Panc1 (cell line): Measurements from ENCODE around the gene TTC34. TPM values are rescaled to one million over a fixed set of nuclear protein-coding genes. Genes with fewer than 3 reads are reported as not detected.
"Not testable (repeated sequence)": the region's sequence is repeated elsewhere in the genome, so short reads cannot be mapped to it uniquely, and the experiment has no call there.

Source experiments
- ATAC-seq: fragments of 200-7000 bp; cut with Tn5 transposase; 2 replicates; pipeline ENCODE4 v1.9.1; 2020; ENCODE audit warnings: mild to moderate bottlenecking, moderate library complexity
- BruUV-seq: library from RNA; stranded (reverse); fragments of 400-500 nt; replicated peaks from 2 replicates; lab custom pipeline; 2021; lab: Mats Ljungman, UMichigan
- CTCF ChIA-PET: fragments of 300-600 bp; sonication (Branson Sonifier 250); formaldehyde crosslinking; loops from one replicate; lab custom pipeline; 2022; ENCODE audit warnings: antibody characterized with exemption; lab: Charles Lee
- POLR2A ChIA-PET: fragments of 300-600 bp; sonication (Branson Sonifier 250); formaldehyde crosslinking; loops from one replicate; lab custom pipeline; 2022; ENCODE audit warnings: antibody characterized with exemption; lab: Charles Lee
- DNase-seq: peaks from one replicate; pipeline ENCODE4 v3.0.0-alpha.2; 2010; ENCODE audit warnings: low read depth, low spot score
- H3K27ac ChIP-seq: 2 replicates; pipeline ENCODE4 v1.5.1; 2011; ENCODE audit warnings: mild to moderate bottlenecking, low read length, inconsistent platforms
- H3K27me3 ChIP-seq: fragments of 200-500 bp; sonication (Bioruptor generic); 2 replicates; pipeline ENCODE4 v1.6.0; 2014; ENCODE audit warnings: low read length, inconsistent platforms; ENCODE audit not compliant: control insufficient read depth, insufficient read depth
- H3K36me3 ChIP-seq: fragments of 200-500 bp; sonication (Bioruptor generic); 2 replicates; pipeline ENCODE4 v1.5.1; 2014; ENCODE audit warnings: inconsistent platforms, mild to moderate bottlenecking, low read length, moderate library complexity; ENCODE audit not compliant: control insufficient read depth, insufficient read depth
- H3K4me1 ChIP-seq: 2 replicates; pipeline ENCODE4 v1.5.1; 2011; ENCODE audit warnings: inconsistent platforms, mild to moderate bottlenecking, low read length, moderate library complexity; ENCODE audit not compliant: control insufficient read depth, insufficient read depth
- H3K4me3 ChIP-seq, 2 experiments: 2 replicates each; pipeline ENCODE4 v1.5.1; 2011 to 2012; ENCODE audit warnings: low read depth in 2 of 2, low read length in 2 of 2, mild to moderate bottlenecking in 2 of 2, inconsistent platforms in 1 of 2, moderate library complexity in 1 of 2
- H3K9me3 ChIP-seq: fragments of 200-500 bp; sonication (Bioruptor generic); 2 replicates; pipeline ENCODE4 v1.5.1; 2014; ENCODE audit warnings: low read depth, mild to moderate bottlenecking, inconsistent platforms, low read length, moderate library complexity; ENCODE audit not compliant: control insufficient read depth, insufficient read depth
- in situ Hi-C: cut with HindIII; loops from 2 replicates; pipeline ENCODE4 v1.10.0; 2016; ENCODE audit warnings: low sequenced_read_pairs, low pct_unique_long_range_greater_than_20kb
- intact Hi-C: fragments of 100-400 bp; cut with micrococcal nuclease; formaldehyde crosslinking; loops from one replicate; pipeline ENCODE4 v1.10.0; 2022; ENCODE audit not compliant: unreplicated experiment
- total RNA-seq: library from RNA; stranded (reverse); gene quantifications from one replicate; pipeline ENCODE4 v1.2.1, GENCODE V29; 2021; ENCODE audit not compliant: unreplicated experiment

The TTC34 gene
- total RNA-seq, 1 experiment from 2014 or later, result 1.5 TPM

DNA sequence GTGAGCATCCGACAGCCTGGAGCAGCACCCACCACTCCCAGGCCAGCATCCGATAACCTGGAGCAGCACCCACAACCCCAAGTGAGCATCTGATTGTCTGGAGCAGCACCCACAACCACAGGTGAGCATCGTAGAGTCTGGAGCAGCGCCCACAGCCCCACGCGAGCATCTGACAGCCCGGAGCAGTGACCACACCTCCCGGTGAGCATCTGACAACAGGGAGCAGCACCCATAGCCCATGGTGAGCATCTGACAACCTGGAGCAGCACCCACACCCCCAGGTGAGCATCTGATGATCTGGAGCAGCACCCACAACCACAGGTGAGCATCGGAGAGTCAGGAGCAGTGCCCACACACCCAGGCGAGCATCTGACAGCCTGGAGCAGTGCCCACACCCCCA lies 143.6 kb downstream of the TTC34 start:
- H3K36me3 ChIP-seq, BruUV-seq, in situ Hi-C loops, H3K9me3 ChIP-seq, intact Hi-C loops, CTCF ChIA-PET, ATAC-seq, POLR2A ChIA-PET, H3K4me1 ChIP-seq, DNase-seq, H3K27ac ChIP-seq, H3K4me3 ChIP-seq: not testable (repeated sequence)
- H3K27me3 ChIP-seq, result peaks cover 13% of the 10 kb centered on the region; the same call in 1 of the 2 replicates

DNA sequence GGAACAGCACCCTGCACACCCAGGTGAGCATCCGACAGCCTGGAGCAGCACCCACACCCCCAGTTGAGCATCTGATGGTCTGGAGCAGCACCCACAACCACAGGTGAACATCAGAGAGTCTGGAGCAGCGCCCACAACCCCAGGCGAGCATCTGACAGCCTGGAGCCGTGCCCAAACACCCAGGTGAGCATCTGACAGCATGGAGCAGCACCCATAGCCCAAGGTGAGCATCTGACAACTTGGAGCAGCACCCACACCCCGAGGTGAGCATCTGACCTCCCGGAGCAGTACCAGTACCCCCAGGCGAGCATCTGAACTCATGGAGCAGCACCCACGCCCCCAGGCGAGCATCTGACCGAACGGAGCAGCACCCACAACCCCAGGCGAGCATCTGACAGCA lies 144.4 kb downstream of the TTC34 start:
- intact Hi-C loops, DNase-seq, POLR2A ChIA-PET, ATAC-seq, H3K9me3 ChIP-seq, BruUV-seq, H3K4me3 ChIP-seq, H3K36me3 ChIP-seq, H3K4me1 ChIP-seq, in situ Hi-C loops, CTCF ChIA-PET, H3K27ac ChIP-seq: not testable (repeated sequence)
- H3K27me3 ChIP-seq, result peaks cover 17% of the 10 kb centered on the region; the same call in 1 of the 2 replicates

DNA sequence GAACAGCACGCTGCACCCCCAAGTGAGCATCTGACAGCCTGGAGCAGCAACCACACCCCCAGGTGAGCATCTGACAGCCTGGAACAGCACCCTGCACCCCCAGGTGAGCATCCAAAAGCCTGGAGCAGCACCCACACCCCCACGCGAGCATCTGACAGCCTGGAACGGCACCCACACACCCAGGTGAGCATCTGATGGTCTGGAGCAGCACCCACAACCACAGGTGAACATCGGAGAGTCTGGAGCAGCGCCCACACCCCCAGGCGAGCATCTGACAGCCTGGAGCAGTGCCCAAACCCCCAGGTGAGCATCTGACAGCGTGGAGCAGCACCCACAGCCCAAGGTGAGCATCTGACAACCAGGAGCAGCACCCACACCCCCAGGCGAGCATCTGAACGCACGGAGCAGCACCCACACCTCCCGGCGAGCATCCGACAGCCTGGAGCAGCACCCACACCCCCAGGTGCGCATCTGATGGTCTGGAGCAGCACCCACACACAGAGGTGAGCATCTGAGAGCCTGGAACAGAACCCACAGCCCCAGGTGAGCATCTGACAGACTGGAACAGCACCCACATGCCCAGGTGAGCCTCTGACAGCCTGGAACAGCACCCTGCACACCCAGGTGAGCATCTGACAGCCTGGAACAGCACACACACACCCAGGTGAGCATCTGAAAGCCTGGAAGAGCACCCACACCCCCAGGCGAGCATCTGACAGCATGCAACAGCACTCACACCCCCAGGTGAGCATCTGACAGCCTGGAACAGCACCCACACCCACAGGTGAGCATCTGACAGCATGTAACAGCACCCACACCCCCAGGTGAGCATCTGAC lies 145.7 kb downstream of the TTC34 start:
- H3K4me3 ChIP-seq, ATAC-seq, intact Hi-C loops, POLR2A ChIA-PET, H3K36me3 ChIP-seq, H3K4me1 ChIP-seq, BruUV-seq, H3K27ac ChIP-seq, CTCF ChIA-PET, H3K9me3 ChIP-seq, in situ Hi-C loops, DNase-seq: not testable (repeated sequence)
- peaks cover 17% of the 10 kb centered on the region; the same call in 1 of the 2 replicates for H3K27me3 ChIP-seq

DNA sequence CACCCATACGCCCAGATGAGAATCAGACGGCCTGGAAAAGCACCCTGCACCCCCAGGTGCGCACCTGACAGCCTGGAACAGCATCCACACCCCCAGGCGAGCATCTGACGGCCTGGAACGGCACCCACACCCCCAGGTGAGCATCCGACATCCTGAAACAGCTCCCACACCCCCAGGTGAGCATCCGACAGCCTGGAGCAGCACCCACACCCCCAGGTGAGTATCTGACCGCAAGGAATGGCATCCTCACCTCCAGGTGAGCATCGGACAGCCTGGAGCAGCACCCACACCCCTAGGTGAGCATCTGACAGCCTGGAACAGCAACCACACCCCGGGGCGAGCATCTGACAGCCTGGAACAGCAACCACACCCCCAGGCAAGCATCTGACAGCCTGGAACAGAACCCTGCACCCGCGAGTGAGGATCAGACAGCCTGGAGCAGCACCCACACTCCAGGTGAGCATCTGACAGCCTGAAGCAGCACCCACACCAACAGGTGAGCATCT lies 147.0 kb downstream of the TTC34 start:
- CTCF ChIA-PET, H3K4me1 ChIP-seq, H3K4me3 ChIP-seq, POLR2A ChIA-PET, H3K9me3 ChIP-seq, intact Hi-C loops, H3K27ac ChIP-seq, H3K36me3 ChIP-seq, BruUV-seq, DNase-seq, in situ Hi-C loops: not testable (repeated sequence)
- ATAC-seq, result peak; percentile 74
- H3K27me3 ChIP-seq, result peaks cover 17% of the 10 kb centered on the region; the same call in 1 of the 2 replicates

DNA sequence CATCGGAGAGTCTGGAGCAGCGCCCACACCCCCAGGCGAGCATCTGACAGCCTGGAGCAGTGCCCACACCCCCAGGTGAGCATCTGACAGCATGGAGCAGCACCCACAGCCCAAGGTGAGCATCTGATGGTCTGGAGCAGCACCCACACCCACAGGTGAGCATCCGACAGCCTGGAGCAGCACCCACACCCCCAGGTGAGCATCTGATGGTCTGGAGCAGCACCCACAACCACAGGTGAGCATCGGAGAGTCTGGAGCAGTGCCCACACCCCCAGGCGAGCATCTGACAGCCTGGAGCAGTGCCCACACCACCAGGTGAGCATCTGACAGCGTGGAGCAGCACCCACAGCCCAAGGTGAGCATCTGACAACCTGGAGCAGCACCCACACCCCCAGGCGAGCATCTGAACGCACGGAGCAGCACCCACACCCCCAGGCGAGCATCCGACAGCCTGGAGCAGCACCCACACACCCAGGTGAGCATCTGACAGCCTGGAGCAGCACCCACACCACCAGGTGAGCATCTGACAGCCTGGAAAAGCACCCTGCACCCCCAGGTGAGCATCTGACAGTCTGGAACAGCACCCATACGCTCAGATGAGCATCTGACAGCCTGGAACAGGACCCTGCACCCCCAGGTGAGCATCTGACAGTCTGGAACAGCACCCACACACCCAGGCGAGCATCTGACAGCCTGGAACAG lies 147.6 kb downstream of the TTC34 start:
- ATAC-seq, result peak; percentile 52; the same call in 1 of the 2 replicates
- peaks cover 17% of the 10 kb centered on the region; the same call in 1 of the 2 replicates for H3K27me3 ChIP-seq
- H3K4me3 ChIP-seq, CTCF ChIA-PET, H3K9me3 ChIP-seq, H3K4me1 ChIP-seq, in situ Hi-C loops, DNase-seq, intact Hi-C loops, BruUV-seq, POLR2A ChIA-PET, H3K27ac ChIP-seq, H3K36me3 ChIP-seq: not testable (repeated sequence)

DNA sequence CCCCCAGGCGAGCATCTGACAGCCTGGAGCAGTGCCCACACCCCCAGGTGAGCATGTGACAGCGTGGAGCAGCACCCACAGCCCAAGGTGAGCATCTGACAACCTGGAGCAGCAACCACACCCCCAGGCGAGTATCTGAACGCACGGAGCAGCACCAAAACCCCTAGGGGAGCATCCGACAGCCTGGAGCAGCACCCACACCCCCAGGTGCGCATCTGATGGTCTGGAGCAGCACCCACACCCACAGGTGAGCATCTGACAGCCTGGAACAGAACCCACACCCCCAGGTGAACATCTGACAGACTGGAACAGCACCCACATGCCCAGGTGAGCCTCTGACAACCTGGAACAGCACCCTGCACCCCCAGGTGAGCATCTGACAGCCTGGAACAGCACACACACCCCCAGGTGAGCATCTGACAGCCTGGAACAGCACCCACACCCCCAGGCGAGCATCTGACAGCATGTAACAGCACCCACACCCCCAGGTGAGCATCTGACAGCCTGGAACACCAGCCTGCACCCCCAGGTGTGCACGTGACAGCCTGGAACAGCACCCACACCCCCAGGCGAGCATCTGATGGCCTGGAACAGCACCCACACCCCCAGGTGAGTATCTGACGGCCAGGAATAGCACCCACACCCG lies 148.4 kb downstream of the TTC34 start:
- CTCF ChIA-PET, POLR2A ChIA-PET, H3K27ac ChIP-seq, DNase-seq, H3K4me3 ChIP-seq, H3K4me1 ChIP-seq, H3K36me3 ChIP-seq, in situ Hi-C loops, H3K9me3 ChIP-seq, ATAC-seq, intact Hi-C loops, BruUV-seq: not testable (repeated sequence)
- peaks cover 17% of the 10 kb centered on the region; the same call in 1 of the 2 replicates for H3K27me3 ChIP-seq
